ENCODE measurements around the gene RGS5.
A peak's percentile ranks its signal among the peaks of the same experiment; 100 is the strongest.

Gene RGS5

GRCh38 chr1:163197022-163197421, 5.7 kb downstream of the RGS5 start:
- WGBS = 90% methylated on average over 4 of the region's 4 CpGs

GRCh38 chr1:163196449-163196787, 6.3 kb downstream of the RGS5 start:
- H3K14ac ChIP-seq (ENCODE audit: low read length in 2 of 2) = no peak overlapping the region
- H2BK120ac ChIP-seq (ENCODE audit: low read depth, low read length) = no peak overlapping the region
- H3K4ac ChIP-seq (ENCODE audit: low read depth in 1 of 2, low read length in 2 of 2) = no peak overlapping the region
- no peak overlapping the region for H2BK15ac ChIP-seq (ENCODE audit: low read depth, poor library complexity, severe bottlenecking)
- H3K9ac ChIP-seq (ENCODE audit: low read length) = no peak overlapping the region
- no peak overlapping the region for H3K23ac ChIP-seq (ENCODE audit: low read length in 2 of 2)
- H2AK5ac ChIP-seq (ENCODE audit: low read length, severe bottlenecking) = no peak overlapping the region
- H2BK12ac ChIP-seq (ENCODE audit: low read length in 2 of 2) = no peak overlapping the region
- no peak overlapping the region for H2BK5ac ChIP-seq (ENCODE audit: low read depth, low read length, poor library complexity, severe bottlenecking)
- H4K91ac ChIP-seq (ENCODE audit: low read length) = no peak overlapping the region
- no peak overlapping the region for H3K4me2 ChIP-seq (ENCODE audit: low read length, poor library complexity, severe bottlenecking)
- no peaks in the 10 kb centered on the region for H3K36me3 ChIP-seq (ENCODE audit: control insufficient read depth in 1 of 2, insufficient read depth in 2 of 2, low read depth in 1 of 2, low read length in 2 of 2)
- no peak overlapping the region for H3K27ac ChIP-seq (ENCODE audit: low read length, poor library complexity, severe bottlenecking)
- peaks cover 3% of the 10 kb centered on the region for H3K4me1 ChIP-seq (ENCODE audit: control insufficient read depth, insufficient read depth, low read depth, low read length)
- peaks cover 6% of the 10 kb centered on the region for H3K79me1 ChIP-seq (replicated peaks; ENCODE audit: low read length, poor library complexity, severe bottlenecking)
- no peak for DNase-seq
- H2AFZ ChIP-seq (ENCODE audit: low read depth, low read length) = no peak overlapping the region
- H3K18ac ChIP-seq (ENCODE audit: low read depth in 1 of 2, low read length in 2 of 2) = no peak overlapping the region
- H3K9me3 ChIP-seq (ENCODE audit: control insufficient read depth, low read length) = no peaks in the 10 kb centered on the region
- no peak overlapping the region for H4K8ac ChIP-seq (ENCODE audit: low read length)
- no peak overlapping the region for H3K4me3 ChIP-seq (ENCODE audit: insufficient read depth in 1 of 2, low read depth in 1 of 2, low read length in 2 of 2)
- H3K27me3 ChIP-seq (ENCODE audit: control insufficient read depth in 1 of 2, insufficient read depth in 1 of 2, low read length in 2 of 2) = no peaks in the 10 kb centered on the region

More at GRCh38 chr1:163197022-163197421, 5.7 kb downstream of the RGS5 start:
- no peak overlapping the region for H3K23ac ChIP-seq (ENCODE audit: low read length in 2 of 2)
- no peak overlapping the region for H3K4me2 ChIP-seq (ENCODE audit: low read length, poor library complexity, severe bottlenecking)
- no peak overlapping the region for H4K8ac ChIP-seq (ENCODE audit: low read length)
- H3K14ac ChIP-seq (ENCODE audit: low read length in 2 of 2) = no peak overlapping the region
- H3K4me3 ChIP-seq (ENCODE audit: insufficient read depth in 1 of 2, low read depth in 1 of 2, low read length in 2 of 2) = no peak overlapping the region
- H3K4me1 ChIP-seq (ENCODE audit: control insufficient read depth, insufficient read depth, low read depth, low read length) = peaks cover 3% of the 10 kb centered on the region
- H3K9me3 ChIP-seq (ENCODE audit: control insufficient read depth, low read length) = no peaks in the 10 kb centered on the region
- no peak overlapping the region for H2AFZ ChIP-seq (ENCODE audit: low read depth, low read length)
- no peaks in the 10 kb centered on the region for H3K36me3 ChIP-seq (ENCODE audit: control insufficient read depth in 1 of 2, insufficient read depth in 2 of 2, low read depth in 1 of 2, low read length in 2 of 2)
- no peaks in the 10 kb centered on the region for H3K27me3 ChIP-seq (ENCODE audit: control insufficient read depth in 1 of 2, insufficient read depth in 1 of 2, low read length in 2 of 2)
- peak overlapping the region; percentile 54 for H4K91ac ChIP-seq (ENCODE audit: low read length)
- no peak overlapping the region for H2AK5ac ChIP-seq (ENCODE audit: low read length, severe bottlenecking)
- H2BK5ac ChIP-seq (ENCODE audit: low read depth, low read length, poor library complexity, severe bottlenecking) = no peak overlapping the region
- no peak overlapping the region for H3K9ac ChIP-seq (ENCODE audit: low read length)
- no peak for DNase-seq
- no peak overlapping the region for H2BK15ac ChIP-seq (ENCODE audit: low read depth, poor library complexity, severe bottlenecking)
- H3K4ac ChIP-seq (ENCODE audit: low read depth in 1 of 2, low read length in 2 of 2) = no peak overlapping the region
- no peak overlapping the region for H3K27ac ChIP-seq (ENCODE audit: low read length, poor library complexity, severe bottlenecking)
- H2BK12ac ChIP-seq (ENCODE audit: low read length in 2 of 2) = no peak overlapping the region
- peaks cover 5% of the 10 kb centered on the region for H3K79me1 ChIP-seq (replicated peaks; ENCODE audit: low read length, poor library complexity, severe bottlenecking)
- peak overlapping the region; percentile 27 for H2BK120ac ChIP-seq (ENCODE audit: low read depth, low read length)
- H3K18ac ChIP-seq (ENCODE audit: low read depth in 1 of 2, low read length in 2 of 2) = peak overlapping the region in 1 of 2 experiments; percentile 27

- Histone ChIP-seq H3K18ac (ENCODE audit: low read depth in 1 of 2, low read length in 2 of 2) (no peak overlapping the region), H3K23ac (ENCODE audit: low read length in 2 of 2) (no peak overlapping the region), H2AK5ac (ENCODE audit: low read length, severe bottlenecking) (no peak overlapping the region), H2BK120ac (ENCODE audit: low read depth, low read length) (no peak overlapping the region), H3K9me3 (ENCODE audit: control insufficient read depth, low read length) (no peaks in the 10 kb centered on the region), H3K4me2 (ENCODE audit: low read length, poor library complexity, severe bottlenecking) (no peak overlapping the region), H2AFZ (ENCODE audit: low read depth, low read length) (no peak overlapping the region), H2BK15ac (ENCODE audit: low read depth, poor library complexity, severe bottlenecking) (no peak overlapping the region), H3K79me1 (replicated peaks; ENCODE audit: low read length, poor library complexity, severe bottlenecking) (peaks cover 6% of the 10 kb centered on the region), H4K91ac (ENCODE audit: low read length) (no peak overlapping the region), H3K4ac (ENCODE audit: low read depth in 1 of 2, low read length in 2 of 2) (no peak overlapping the region), H3K14ac (ENCODE audit: low read length in 2 of 2) (no peak overlapping the region), H3K9ac (ENCODE audit: low read length) (peak overlapping the region; percentile 35), H2BK5ac (ENCODE audit: low read depth, low read length, poor library complexity, severe bottlenecking) (no peak overlapping the region), H3K27me3 (ENCODE audit: control insufficient read depth in 1 of 2, insufficient read depth in 1 of 2, low read length in 2 of 2) (no peaks in the 10 kb centered on the region), H2BK12ac (ENCODE audit: low read length in 2 of 2) (no peak overlapping the region), H3K4me3 (ENCODE audit: insufficient read depth in 1 of 2, low read depth in 1 of 2, low read length in 2 of 2) (no peak overlapping the region), H4K8ac (ENCODE audit: low read length) (no peak overlapping the region), H3K27ac (ENCODE audit: low read length, poor library complexity, severe bottlenecking) (no peak overlapping the region), H3K4me1 (ENCODE audit: control insufficient read depth, insufficient read depth, low read depth, low read length) (peaks cover 3% of the 10 kb centered on the region), H3K36me3 (ENCODE audit: control insufficient read depth in 1 of 2, insufficient read depth in 2 of 2, low read depth in 1 of 2, low read length in 2 of 2) (no peaks in the 10 kb centered on the region)
- DNase-seq = peak; percentile 53
- 47% methylated on average over 3 of the region's 5 CpGs for WGBS
These were observed 6.8 kb downstream of the RGS5 start for GRCh38 chr1:163195728-163196448.

GRCh38 chr1:163191301-163191700, 11.4 kb downstream of the RGS5 start:
- Histone ChIP-seq H3K14ac (ENCODE audit: low read length in 2 of 2) (no peak overlapping the region), H3K18ac (ENCODE audit: low read depth in 1 of 2, low read length in 2 of 2) (no peak overlapping the region), H3K4me2 (ENCODE audit: low read length, poor library complexity, severe bottlenecking) (no peak overlapping the region), H3K23ac (ENCODE audit: low read length in 2 of 2) (no peak overlapping the region), H2BK120ac (ENCODE audit: low read depth, low read length) (no peak overlapping the region), H3K36me3 (ENCODE audit: control insufficient read depth in 1 of 2, insufficient read depth in 2 of 2, low read depth in 1 of 2, low read length in 2 of 2) (peaks cover 0 to 6% of the 10 kb centered on the region in 2 experiments), H2AK5ac (ENCODE audit: low read length, severe bottlenecking) (no peak overlapping the region), H2AFZ (ENCODE audit: low read depth, low read length) (no peak overlapping the region), H3K4me3 (ENCODE audit: insufficient read depth in 1 of 2, low read depth in 1 of 2, low read length in 2 of 2) (no peak overlapping the region), H3K9ac (ENCODE audit: low read length) (no peak overlapping the region), H3K4ac (ENCODE audit: low read depth in 1 of 2, low read length in 2 of 2) (no peak overlapping the region), H4K91ac (ENCODE audit: low read length) (no peak overlapping the region), H2BK5ac (ENCODE audit: low read depth, low read length, poor library complexity, severe bottlenecking) (no peak overlapping the region), H3K27ac (ENCODE audit: low read length, poor library complexity, severe bottlenecking) (no peak overlapping the region), H3K27me3 (ENCODE audit: control insufficient read depth in 1 of 2, insufficient read depth in 1 of 2, low read length in 2 of 2) (no peaks in the 10 kb centered on the region), H2BK12ac (ENCODE audit: low read length in 2 of 2) (no peak overlapping the region), H4K8ac (ENCODE audit: low read length) (no peak overlapping the region), H3K4me1 (ENCODE audit: control insufficient read depth, insufficient read depth, low read depth, low read length) (peaks cover 1% of the 10 kb centered on the region), H3K79me1 (replicated peaks; ENCODE audit: low read length, poor library complexity, severe bottlenecking) (peaks cover 13% of the 10 kb centered on the region), H3K9me3 (ENCODE audit: control insufficient read depth, low read length) (no peaks in the 10 kb centered on the region), H2BK15ac (ENCODE audit: low read depth, poor library complexity, severe bottlenecking) (no peak overlapping the region)
- DNase-seq = no peak
- WGBS = 100% methylated on average over 1 of the region's 1 CpG

Data from mesenchymal stem cell (in vitro differentiated cells and primary cell).